ENCODE data around the gene INTS2.

DNA sequence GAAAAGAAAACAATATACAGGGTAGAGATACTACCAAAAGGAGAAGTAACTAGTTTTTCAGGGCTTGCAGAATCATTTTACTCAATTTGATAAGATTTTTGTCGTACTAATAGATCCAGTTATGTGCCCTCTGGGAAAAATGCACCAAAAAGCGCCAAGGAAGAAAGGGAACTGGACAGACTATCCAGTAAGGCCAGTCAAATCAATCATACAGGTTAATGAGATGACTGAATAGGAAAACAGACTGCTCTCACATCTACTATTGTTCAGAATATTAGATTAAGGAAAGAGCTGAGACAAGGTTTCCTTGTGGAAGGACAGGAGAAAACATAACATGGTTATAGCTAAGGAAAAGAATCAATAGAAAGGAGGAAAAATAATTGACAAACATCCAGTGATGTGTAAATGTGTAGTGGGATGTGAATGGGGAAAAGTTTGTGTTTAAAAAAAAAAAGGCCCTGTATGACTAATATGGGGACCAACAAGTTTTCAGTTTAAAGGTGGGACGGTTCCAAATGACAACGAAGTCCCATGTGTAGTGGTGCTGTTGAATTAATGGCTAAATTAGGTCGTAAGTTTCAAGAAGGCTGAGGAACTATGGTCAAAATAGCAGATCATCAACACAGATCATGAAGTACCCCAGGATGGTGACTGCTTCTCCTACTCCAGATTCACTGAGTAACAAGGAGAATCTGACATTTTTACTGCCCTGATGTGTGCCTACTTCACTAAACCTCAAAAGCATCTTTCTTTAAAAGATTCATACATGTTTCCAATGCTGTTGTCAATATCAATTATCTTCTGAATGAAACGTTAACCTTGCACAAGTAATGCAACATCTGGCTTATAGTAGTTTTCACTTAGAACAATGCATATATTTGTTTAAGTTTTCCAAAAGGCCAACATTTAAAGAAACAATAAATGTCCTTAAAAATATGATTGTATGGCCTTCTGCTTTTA, 105.2 kb downstream of the INTS2 start:
- TF ChIP-seq, protein P1, sequence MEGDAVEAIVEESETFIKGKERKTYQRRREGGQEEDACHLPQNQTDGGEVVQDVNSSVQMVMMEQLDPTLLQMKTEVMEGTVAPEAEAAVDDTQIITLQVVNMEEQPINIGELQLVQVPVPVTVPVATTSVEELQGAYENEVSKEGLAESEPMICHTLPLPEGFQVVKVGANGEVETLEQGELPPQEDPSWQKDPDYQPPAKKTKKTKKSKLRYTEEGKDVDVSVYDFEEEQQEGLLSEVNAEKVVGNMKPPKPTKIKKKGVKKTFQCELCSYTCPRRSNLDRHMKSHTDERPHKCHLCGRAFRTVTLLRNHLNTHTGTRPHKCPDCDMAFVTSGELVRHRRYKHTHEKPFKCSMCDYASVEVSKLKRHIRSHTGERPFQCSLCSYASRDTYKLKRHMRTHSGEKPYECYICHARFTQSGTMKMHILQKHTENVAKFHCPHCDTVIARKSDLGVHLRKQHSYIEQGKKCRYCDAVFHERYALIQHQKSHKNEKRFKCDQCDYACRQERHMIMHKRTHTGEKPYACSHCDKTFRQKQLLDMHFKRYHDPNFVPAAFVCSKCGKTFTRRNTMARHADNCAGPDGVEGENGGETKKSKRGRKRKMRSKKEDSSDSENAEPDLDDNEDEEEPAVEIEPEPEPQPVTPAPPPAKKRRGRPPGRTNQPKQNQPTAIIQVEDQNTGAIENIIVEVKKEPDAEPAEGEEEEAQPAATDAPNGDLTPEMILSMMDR (IDR thresholded peaks at IDR 0.05; ENCODE audit: poor library complexity, severe bottlenecking), result no peak
- TF ChIP-seq EP300 (conservative IDR thresholded peaks at IDR 0.05; ENCODE audit: poor library complexity, severe bottlenecking), result no peak
